ENCODE measurements around the gene PPIG. TPM values are rescaled to one million over a fixed set of nuclear protein-coding genes. Genes with fewer than 3 reads are reported as not detected.

The PPIG gene
- total RNA-seq, 1 experiment from 2014 or later = 25.6 TPM

DNA sequence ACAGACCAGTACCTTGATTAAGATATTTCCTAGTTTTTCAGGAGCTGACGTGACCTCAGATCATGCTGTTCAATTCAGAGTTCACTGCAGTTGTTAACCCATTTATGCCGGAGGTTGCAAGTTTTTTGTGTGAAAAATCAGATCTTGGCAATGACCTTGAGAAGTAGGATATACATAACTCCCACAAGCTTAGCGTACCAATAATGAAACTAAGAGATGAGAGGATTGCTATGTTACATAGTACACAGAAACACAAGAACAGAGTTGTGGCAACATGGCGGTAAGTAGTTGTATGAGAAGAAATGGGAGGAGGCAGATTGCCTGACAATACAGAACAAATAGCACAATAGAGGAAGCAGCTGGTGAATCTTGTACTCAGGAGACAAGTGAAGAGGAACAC is 39.1 kb downstream of the PPIG start:
- Histone ChIP-seq H3K36me3 (replicated peaks; ENCODE audit: control insufficient read depth, insufficient read depth, low read length) (peaks cover 2% of the 10 kb centered on the region), H3K4me3 (ENCODE audit: insufficient read depth, low read depth, low read length) (no peak overlapping the region)
- DNase-seq = no peak

DNA sequence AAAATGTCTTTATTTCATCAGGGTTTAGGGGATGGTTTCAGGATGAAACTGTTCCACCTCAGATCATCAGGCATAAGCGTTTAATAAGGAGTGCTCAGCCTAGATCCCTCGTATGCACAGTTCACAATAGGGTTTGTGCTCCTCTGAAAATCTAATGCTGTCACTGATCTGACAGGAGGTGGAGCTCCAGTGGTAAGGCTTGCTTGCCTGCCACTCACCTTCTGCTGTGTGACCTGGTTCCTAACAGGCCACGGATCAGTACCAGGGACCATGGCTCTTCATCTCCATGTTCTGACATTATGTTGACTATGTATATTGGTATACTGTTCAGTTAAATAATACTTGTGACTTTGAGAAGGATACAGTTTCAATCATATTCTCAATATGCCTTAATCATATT is 41.6 kb downstream of the PPIG start:
- Histone ChIP-seq H3K36me3 (replicated peaks; ENCODE audit: control insufficient read depth, insufficient read depth, low read length) (peaks cover 2% of the 10 kb centered on the region), H3K4me3 (ENCODE audit: insufficient read depth, low read depth, low read length) (no peak overlapping the region), H3K27me3 (ENCODE audit: control insufficient read depth, insufficient read depth, low read length) (no peaks in the 10 kb centered on the region)
- DNase-seq = no peak

More for the DNA sequence above, 39.1 kb downstream of the PPIG start:
- H3K27me3 ChIP-seq (ENCODE audit: control insufficient read depth, insufficient read depth, low read length) = no peaks in the 10 kb centered on the region

DNA sequence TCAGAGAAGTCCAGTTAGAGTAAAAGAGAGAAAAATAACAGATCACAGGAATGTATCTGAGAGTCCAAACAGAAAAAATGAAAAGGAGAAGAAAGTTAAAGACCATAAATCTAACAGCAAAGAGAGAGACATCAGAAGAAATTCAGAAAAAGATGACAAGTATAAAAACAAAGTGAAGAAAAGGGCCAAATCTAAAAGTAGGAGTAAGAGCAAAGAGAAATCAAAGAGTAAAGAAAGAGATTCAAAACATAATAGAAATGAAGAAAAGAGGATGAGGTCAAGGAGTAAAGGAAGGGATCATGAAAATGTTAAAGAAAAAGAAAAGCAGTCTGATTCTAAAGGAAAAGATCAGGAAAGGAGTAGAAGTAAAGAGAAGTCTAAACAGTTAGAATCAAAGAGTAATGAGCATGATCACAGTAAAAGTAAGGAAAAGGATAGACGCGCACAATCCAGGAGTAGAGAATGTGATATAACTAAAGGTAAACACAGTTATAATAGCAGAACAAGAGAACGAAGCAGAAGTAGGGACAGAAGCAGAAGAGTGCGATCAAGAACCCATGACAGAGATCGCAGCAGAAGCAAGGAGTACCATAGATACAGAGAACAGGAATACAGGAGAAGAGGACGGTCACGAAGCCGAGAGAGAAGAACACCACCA is 52.4 kb downstream of the PPIG start:
- Histone ChIP-seq H3K4me3 (ENCODE audit: insufficient read depth, low read depth, low read length) (no peak overlapping the region), H3K27me3 (ENCODE audit: control insufficient read depth, insufficient read depth, low read length) (no peaks in the 10 kb centered on the region), H3K36me3 (replicated peaks; ENCODE audit: control insufficient read depth, insufficient read depth, low read length) (peaks cover 11% of the 10 kb centered on the region)
- DNase-seq = no peak

DNA sequence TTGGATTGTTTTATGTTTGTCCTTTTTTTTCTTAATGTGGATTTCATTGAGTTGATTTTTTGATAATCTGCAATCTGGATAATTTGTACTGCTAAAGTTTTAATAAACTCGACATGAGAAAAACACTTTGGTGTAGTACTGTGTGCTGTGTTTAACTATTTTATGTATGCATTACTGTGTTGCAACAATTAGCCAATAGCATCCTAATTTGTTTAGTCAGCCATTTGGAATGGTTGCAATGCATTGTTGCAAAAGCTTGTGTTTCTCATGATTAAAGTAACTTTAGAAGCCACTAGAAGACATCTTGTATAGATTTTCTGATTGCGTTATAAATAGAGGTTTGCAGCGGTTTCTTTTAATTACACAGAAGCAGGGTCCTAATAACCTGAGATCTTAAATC is 53.5 kb downstream of the PPIG start:
- Histone ChIP-seq H3K4me3 (ENCODE audit: insufficient read depth, low read depth, low read length) (no peak overlapping the region), H3K36me3 (replicated peaks; ENCODE audit: control insufficient read depth, insufficient read depth, low read length) (peaks cover 10% of the 10 kb centered on the region; the same call in 1 of the 2 replicates), H3K27me3 (ENCODE audit: control insufficient read depth, insufficient read depth, low read length) (no peaks in the 10 kb centered on the region)
- no peak for DNase-seq

DNA sequence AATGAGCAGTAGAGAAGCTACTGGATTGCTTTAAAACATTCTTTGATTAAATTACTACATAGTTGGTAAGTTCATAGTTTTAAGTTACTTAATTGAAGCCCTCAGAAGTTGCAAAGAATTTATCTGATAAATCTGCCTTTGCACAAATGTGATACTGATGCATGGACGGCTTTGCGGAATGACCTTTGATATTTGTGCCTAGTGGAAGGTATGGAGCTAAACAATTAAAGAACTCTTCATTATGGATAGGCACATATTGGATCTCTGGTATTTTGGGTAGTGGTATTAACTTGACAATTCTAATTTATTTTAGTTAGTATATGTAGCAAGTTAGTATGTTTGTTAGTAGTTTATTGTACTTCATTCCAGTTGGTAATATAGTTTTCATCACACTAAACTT is 56.0 kb downstream of the PPIG start:
- Histone ChIP-seq H3K27me3 (ENCODE audit: control insufficient read depth, insufficient read depth, low read length) (no peaks in the 10 kb centered on the region), H3K4me3 (ENCODE audit: insufficient read depth, low read depth, low read length) (no peak overlapping the region), H3K36me3 (replicated peaks; ENCODE audit: control insufficient read depth, insufficient read depth, low read length) (peaks cover 5% of the 10 kb centered on the region; the same call in 1 of the 2 replicates)
- DNase-seq = no peak

DNA sequence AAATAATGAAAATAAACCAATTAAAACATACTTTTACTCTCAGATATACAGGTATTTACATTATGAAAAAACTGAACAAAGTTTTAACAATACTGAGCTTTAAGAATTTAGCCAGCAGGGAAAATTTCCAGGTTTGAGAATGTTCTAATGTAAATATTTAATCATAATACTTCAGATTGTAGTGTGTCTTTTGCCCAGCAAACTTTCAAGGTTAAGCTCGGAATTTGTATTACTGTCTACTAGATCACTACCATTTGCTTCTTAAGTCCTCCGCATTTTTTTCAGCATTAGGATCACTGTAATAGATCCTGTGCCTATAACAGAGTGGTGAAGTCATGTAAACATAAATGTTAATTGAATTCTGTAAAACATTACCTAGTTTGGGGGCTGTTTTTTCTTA is 57.3 kb downstream of the PPIG start:
- DNase-seq = no peak
- peaks cover 3% of the 10 kb centered on the region; the same call in 1 of the 2 replicates for H3K36me3 ChIP-seq (replicated peaks; ENCODE audit: control insufficient read depth, insufficient read depth, low read length)
- H3K27me3 ChIP-seq (ENCODE audit: control insufficient read depth, insufficient read depth, low read length) = no peaks in the 10 kb centered on the region
- H3K4me3 ChIP-seq (ENCODE audit: insufficient read depth, low read depth, low read length) = no peak overlapping the region

DNA sequence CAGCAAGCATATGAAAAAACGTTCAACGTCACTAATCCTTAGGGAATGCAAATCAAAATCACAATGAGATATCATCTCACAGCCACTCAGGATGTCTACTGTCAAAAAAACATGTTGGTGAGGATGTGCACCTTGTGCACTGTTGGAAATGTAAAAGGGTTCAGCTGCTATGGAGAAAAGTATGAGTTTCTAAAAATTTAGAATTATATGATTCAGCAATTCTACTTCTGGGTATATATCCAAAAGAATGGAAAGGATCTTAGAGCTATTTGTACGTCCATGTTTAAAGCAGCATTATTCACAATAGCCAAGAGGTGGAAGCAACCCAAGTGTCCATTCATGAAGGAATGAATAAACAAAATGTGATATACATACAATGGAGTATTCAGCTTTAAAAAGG is 60.0 kb downstream of the PPIG start:
- no peak for DNase-seq
- Histone ChIP-seq H3K27me3 (ENCODE audit: control insufficient read depth, insufficient read depth, low read length) (no peaks in the 10 kb centered on the region), H3K36me3 (replicated peaks; ENCODE audit: control insufficient read depth, insufficient read depth, low read length) (no peaks in the 10 kb centered on the region), H3K4me3 (ENCODE audit: insufficient read depth, low read depth, low read length) (no peak overlapping the region)

DNA sequence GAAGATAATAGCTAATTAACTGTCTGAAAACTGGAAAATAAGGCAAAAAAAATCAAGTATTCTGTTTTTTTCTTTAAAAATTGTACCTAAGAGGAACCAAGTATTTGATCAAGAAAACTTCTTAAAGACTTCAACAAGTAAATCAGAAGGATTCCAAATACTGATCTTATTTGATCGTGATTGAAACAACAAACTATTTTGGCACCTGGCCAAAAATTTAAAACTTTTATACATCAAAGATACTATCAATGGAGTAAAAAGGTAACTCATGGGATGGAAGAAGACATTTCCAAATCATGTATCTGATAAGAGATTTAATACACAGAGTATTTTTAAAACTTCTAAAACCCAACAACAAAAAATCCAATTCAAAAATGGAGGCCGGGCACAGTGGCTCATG is 63.3 kb downstream of the PPIG start:
- Histone ChIP-seq H3K36me3 (replicated peaks; ENCODE audit: control insufficient read depth, insufficient read depth, low read length) (no peaks in the 10 kb centered on the region), H3K27me3 (ENCODE audit: control insufficient read depth, insufficient read depth, low read length) (no peaks in the 10 kb centered on the region), H3K4me3 (ENCODE audit: insufficient read depth, low read depth, low read length) (no peak overlapping the region)
- DNase-seq = no peak

DNA sequence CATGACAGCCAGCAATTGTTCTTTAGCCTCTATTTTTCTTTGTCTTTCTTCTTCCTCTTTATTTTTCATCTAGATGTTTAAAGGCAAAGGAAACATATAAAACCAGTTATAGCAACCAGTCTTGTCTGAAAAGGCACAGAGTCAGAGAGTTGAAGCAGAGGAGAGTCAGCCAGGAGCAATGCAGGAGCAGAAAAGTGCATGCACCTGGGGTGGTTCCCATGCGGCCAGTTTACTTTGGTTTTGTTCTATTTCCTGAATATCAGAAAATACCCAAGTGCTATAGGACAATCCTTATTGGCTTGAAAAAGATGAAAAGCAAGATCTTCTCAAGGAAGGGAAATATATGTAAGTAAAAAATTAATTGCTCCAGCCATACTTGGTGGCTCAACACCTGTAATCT is 65.1 kb downstream of the PPIG start:
- no peak for DNase-seq
- Histone ChIP-seq H3K27me3 (ENCODE audit: control insufficient read depth, insufficient read depth, low read length) (no peaks in the 10 kb centered on the region), H3K36me3 (replicated peaks; ENCODE audit: control insufficient read depth, insufficient read depth, low read length) (no peaks in the 10 kb centered on the region), H3K4me3 (ENCODE audit: insufficient read depth, low read depth, low read length) (no peak overlapping the region)

DNA sequence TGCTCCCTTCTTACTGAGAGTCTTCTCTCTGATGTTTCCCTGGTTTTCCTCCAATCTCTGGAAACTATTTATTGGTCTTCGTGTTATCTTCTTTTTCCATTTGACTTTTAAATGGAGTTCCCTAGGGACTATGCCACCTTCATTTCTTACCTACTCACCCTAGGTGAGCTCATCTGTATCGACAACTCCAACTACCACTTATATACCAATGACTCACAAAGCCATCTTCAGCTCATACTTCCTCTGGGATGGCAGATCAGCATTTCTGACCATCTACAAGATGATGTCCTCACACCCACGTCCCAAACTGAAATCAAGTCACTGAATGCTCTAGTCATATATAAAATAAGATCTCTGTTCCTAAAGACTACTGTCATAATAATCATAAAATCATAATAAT is 69.5 kb downstream of the PPIG start:
- Histone ChIP-seq H3K27me3 (ENCODE audit: control insufficient read depth, insufficient read depth, low read length) (no peaks in the 10 kb centered on the region), H3K4me3 (ENCODE audit: insufficient read depth, low read depth, low read length) (no peak overlapping the region), H3K36me3 (replicated peaks; ENCODE audit: control insufficient read depth, insufficient read depth, low read length) (no peaks in the 10 kb centered on the region)
- no peak for DNase-seq

DNA sequence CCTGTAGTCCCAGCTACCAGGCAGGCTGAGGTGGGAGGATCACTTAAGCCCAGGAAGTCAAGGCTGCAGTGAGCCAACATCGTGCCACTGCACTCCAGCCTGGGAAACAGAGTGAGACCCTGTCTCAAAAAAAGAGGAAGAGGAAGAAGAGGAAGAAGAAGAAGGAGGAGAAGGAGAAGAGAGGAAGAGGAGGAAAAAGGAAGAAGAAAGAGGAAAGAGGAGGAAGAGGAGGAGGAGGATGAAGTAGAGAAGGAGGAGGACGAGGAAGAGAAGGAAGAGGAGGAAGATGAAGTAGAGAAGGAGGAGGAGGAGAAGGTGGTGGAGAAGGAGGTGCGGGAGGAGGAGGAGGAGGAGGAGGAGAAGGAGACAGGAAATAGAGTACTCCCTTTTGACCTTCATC is 72.0 kb downstream of the PPIG start:
- no peak for DNase-seq

DNA sequence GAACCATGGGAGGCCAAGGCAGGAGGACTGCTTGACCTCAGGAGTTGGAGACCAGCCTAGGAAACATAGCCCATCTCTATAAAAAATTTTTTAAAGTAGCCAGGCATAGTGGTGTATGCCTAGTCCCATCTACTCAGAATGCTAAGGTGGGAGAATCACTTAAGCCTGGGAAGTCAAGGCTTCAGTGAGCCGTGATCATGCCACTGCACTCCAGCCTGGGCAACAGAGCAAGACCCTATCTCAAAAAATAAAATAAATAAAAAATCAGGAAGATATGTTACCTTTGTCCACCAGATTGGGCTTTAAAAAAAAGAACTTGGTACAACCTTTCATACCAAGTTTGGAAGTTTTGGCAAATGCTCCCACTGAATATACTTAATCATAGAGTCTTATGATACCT is 74.7 kb downstream of the PPIG start:
- Histone ChIP-seq H3K36me3 (replicated peaks; ENCODE audit: control insufficient read depth, insufficient read depth, low read length) (no peaks in the 10 kb centered on the region), H3K4me3 (ENCODE audit: insufficient read depth, low read depth, low read length) (no peak overlapping the region)
- no peak for DNase-seq

More for the DNA sequence above, 72.0 kb downstream of the PPIG start:
- H3K4me3 ChIP-seq (ENCODE audit: insufficient read depth, low read depth, low read length) = no peak overlapping the region
- H3K27me3 ChIP-seq (ENCODE audit: control insufficient read depth, insufficient read depth, low read length) = no peaks in the 10 kb centered on the region
- H3K36me3 ChIP-seq (replicated peaks; ENCODE audit: control insufficient read depth, insufficient read depth, low read length) = no peaks in the 10 kb centered on the region

DNA sequence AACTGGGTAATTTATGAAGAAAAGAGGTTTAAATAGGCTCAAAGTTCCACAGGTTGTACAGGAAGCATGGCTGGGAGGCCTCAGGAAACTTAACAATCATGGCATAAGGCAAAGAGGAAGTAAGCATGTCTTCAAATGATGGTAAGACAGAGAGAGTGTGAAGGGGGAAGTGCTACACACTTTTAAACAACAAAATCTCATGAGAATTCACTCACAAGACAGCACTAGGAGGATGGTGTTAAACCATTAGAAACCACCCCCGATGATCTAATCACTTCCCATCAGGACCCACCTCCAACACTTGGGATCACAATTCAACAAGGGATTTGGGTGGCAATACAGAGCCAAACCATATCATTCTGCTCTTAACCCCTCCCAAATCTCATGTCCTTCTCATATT is 75.2 kb downstream of the PPIG start:
- Histone ChIP-seq H3K36me3 (replicated peaks; ENCODE audit: control insufficient read depth, insufficient read depth, low read length) (no peaks in the 10 kb centered on the region), H3K27me3 (ENCODE audit: control insufficient read depth, insufficient read depth, low read length) (no peaks in the 10 kb centered on the region), H3K4me3 (ENCODE audit: insufficient read depth, low read depth, low read length) (no peak overlapping the region)
- no peak for DNase-seq

More for the DNA sequence above, 74.7 kb downstream of the PPIG start:
- no peaks in the 10 kb centered on the region for H3K27me3 ChIP-seq (ENCODE audit: control insufficient read depth, insufficient read depth, low read length)

DNA sequence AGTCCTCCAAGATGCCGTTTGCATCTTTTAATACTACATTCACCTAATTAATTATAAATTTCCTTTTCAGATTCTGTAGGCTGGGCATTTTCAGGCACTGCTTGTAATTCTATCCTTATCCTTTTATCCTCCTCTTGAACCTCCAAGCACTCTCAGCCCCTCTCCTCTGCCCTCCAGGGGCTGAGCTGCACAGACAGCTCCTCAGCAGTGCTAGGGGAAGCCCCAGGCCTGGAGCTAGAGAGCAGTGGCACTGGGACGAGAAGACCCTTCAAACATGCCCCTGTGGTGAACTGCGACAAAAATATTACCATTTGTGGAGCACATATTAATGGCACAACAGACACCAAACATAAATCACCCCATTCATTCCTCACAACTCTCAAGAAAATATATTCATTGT is 77.1 kb downstream of the PPIG start:
- Histone ChIP-seq H3K4me3 (ENCODE audit: insufficient read depth, low read depth, low read length) (no peak overlapping the region), H3K36me3 (replicated peaks; ENCODE audit: control insufficient read depth, insufficient read depth, low read length) (no peaks in the 10 kb centered on the region), H3K27me3 (ENCODE audit: control insufficient read depth, insufficient read depth, low read length) (no peaks in the 10 kb centered on the region)
- DNase-seq = no peak

DNA sequence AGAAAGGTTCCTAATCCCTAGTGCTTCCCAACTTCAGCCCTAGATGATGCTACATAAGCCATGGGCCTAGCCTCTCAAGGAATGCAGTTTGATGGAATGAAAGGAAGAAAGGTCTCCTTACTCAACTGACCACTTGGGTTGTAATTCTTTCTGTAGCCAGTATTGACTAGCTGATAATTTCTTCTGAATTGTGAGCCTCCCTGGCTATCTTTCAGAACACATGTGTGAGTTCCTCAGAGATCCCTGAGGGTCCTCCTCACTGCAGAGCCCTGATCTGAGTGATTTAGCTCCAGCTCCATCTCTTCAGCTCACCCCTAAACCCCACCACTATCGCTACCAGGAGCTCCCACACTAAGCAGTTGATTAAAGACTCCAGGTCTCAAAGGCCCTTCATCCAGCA is 78.6 kb downstream of the PPIG start:
- Histone ChIP-seq H3K4me3 (ENCODE audit: insufficient read depth, low read depth, low read length) (no peak overlapping the region), H3K36me3 (replicated peaks; ENCODE audit: control insufficient read depth, insufficient read depth, low read length) (no peaks in the 10 kb centered on the region), H3K27me3 (ENCODE audit: control insufficient read depth, insufficient read depth, low read length) (no peaks in the 10 kb centered on the region)
- DNase-seq = no peak

DNA sequence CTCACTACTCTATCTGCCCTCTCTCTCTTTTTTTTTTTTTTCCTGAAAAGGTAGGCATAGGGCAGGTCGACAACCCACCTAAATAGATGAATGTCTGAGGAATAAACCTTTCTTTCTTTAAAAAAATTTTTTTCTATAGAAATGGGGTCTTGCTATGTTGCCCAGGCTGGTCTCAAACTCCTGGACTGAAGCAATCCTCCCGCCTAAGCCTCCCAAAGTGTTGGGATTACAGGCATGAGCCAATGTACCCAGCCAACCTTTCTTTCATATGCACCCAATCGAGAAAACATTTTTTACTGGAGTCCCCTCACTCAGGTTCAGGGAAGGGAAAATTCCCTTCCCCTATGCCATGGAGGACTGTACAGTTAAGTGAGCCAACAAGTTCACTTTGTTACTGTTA is 79.1 kb downstream of the PPIG start:
- DNase-seq = no peak
- no peak overlapping the region for H3K4me3 ChIP-seq (ENCODE audit: insufficient read depth, low read depth, low read length)
- no peaks in the 10 kb centered on the region for H3K36me3 ChIP-seq (replicated peaks; ENCODE audit: control insufficient read depth, insufficient read depth, low read length)
- no peaks in the 10 kb centered on the region for H3K27me3 ChIP-seq (ENCODE audit: control insufficient read depth, insufficient read depth, low read length)

Data from H7 (cell line).